Pancreas (tissue), 10 donors: ENCODE measurements around the gene AK9. TPM values are rescaled to one million over a fixed set of nuclear protein-coding genes. Genes with fewer than 3 reads are reported as not detected.

ENCODE experiments used
- ATAC-seq, 4 donors: fragments of 200-7000 bp; cut with Tn5 transposase; one replicate each; pipeline versions ENCODE4 v1.8.0 to v1.9.1; 2020; ENCODE audit warnings: mild to moderate bottlenecking in 4 of 4, moderate library complexity in 4 of 4
- DNase-seq, 6 donors: peaks; one replicate each; pipeline ENCODE4 v3.0.0-alpha.2; 2020
- FAIRE-seq: peaks from 2 replicates; lab custom pipeline; 2012; peaks lifted over from hg19 to GRCh38; lab: Jason Lieb, UNC
- H3K27ac ChIP-seq, 4 donors: fragments of 200-600 bp; sonication (generic); 1 replicate in 3 of 4; 2 replicates in 1 of 4; pipeline versions ENCODE4 v1.5.0 to v1.8.0; 2020
- H3K27me3 ChIP-seq, 4 donors: fragments of 200-600 bp; one replicate each; pipeline ENCODE4 v1.8.0; 2021
- H3K36me3 ChIP-seq, 3 donors: fragments of 200-600 bp; sonication (generic) in 1 of 3; one replicate each; pipeline versions ENCODE4 v1.5.0 to v1.8.0; 2020 to 2021
- H3K4me1 ChIP-seq, 3 donors: fragments of 200-600 bp; one replicate each; pipeline ENCODE4 v1.8.0; 2021
- H3K4me3 ChIP-seq, 4 donors: fragments of 200-600 bp; sonication (generic) in 2 of 4; one replicate each; pipeline versions ENCODE4 v1.5.0 to v1.8.0; 2020 to 2021
- H3K9me3 ChIP-seq, 4 donors: fragments of 200-600 bp; one replicate each; pipeline ENCODE4 v1.8.0; 2021
- CTCF ChIP-seq, 4 donors: fragments of 200-600 bp; sonication (generic) in 3 of 4; IDR thresholded peaks; one replicate each; pipeline versions ENCODE4 v1.5.0 to v1.8.0; 2021; ENCODE audit warnings: antibody characterized with exemption in 4 of 4
- WGBS, 2 donors: extraction: QIAGEN DNeasy Blood & Tissue Kit; methylation state at CpG; one replicate each; pipeline ENCODE4 v1.1.7; 2013; 5-methylcytosine and 5-hydroxymethylcytosine counted together
- intact Hi-C, 3 donors: fragments of 100-400 bp; cut with DNase I; formaldehyde crosslinking; loops; one replicate each; pipeline versions ENCODE4 v1.11.1 to v1.14.2; 2022
- polyA plus RNA-seq, 2 donors: library from polyadenylated mRNA; stranded (reverse); fragments of 200-250 nt; gene quantifications; one replicate each; pipeline ENCODE4 v1.2.3, GENCODE V29; 2013
- total RNA-seq, 6 donors: library from RNA; stranded (reverse); fragmentation: NEBNext Ultra II Directional in 4 of 6; extraction: Animal tissue kit (Norgen Biotek cat#: 25700) in 4 of 6; gene quantifications; one replicate each; pipeline versions ENCODE4 v1.2.1 to v1.2.4, GENCODE V29; 2021 to 2023
- donor health status: healthy with polysubstance abuse.
- donor health status: DM: no; HTN: no; CAD: no; lungs with moderate emphysema.
- donor health status: DM: no; HTN: no; CAD: no.
- donor health status: control.
- donor health status: control.
- donor health status: Bipolar disorder and iron deficiency.
- donor health status: DM: yes; HTN: yes; CAD: no.
- donor health status: DM: no; HTN: no; CAD: no.
- donor health status: DM: no; HTN: no; CAD: no.
- donor health status: DM: yes; HTN: yes; CAD: no.

AK9 gene
- total and polyA plus RNA-seq, 8 donors = 2.0 to 6.0 (median 3.6) TPM

GRCh38 chr6:109452181-109452580, 238.8 kb downstream of the AK9 start:
- TF ChIP-seq CTCF (IDR thresholded peaks at IDR 0.05) = no peak
- FAIRE-seq (no peak), DNase-seq (no peak), ATAC-seq (no peak)
- no peaks in the 10 kb centered on the region for H3K36me3 ChIP-seq
- 72 to 76% methylated on average over 9 of the region's 9 CpGs for WGBS, 2 donors
- H3K4me1 ChIP-seq = peaks cover 0 to 3% (median 0%) of the 10 kb centered on the region in 3 donors
- H3K27me3 ChIP-seq = no peaks in the 10 kb centered on the region
- no peak overlapping the region for H3K4me3 ChIP-seq
- no peak overlapping the region for H3K27ac ChIP-seq
- H3K9me3 ChIP-seq = no peaks in the 10 kb centered on the region
- intact Hi-C loops = no loop called here

GRCh38 chr6:109451376-109451775, 239.6 kb downstream of the AK9 start:
- no peaks in the 10 kb centered on the region for H3K36me3 ChIP-seq
- no peak overlapping the region for H3K27ac ChIP-seq
- ATAC-seq (no peak), FAIRE-seq (no peak), DNase-seq (no peak)
- H3K4me1 ChIP-seq = peaks cover 0 to under 1% (median 0%) of the 10 kb centered on the region in 3 donors
- 86 to 97% methylated on average over 7 of the region's 7 CpGs for WGBS, 2 donors
- TF ChIP-seq CTCF (IDR thresholded peaks at IDR 0.05) = no peak
- H3K4me3 ChIP-seq = no peak overlapping the region
- no peaks in the 10 kb centered on the region for H3K9me3 ChIP-seq
- intact Hi-C loops = no loop called here
- H3K27me3 ChIP-seq = no peaks in the 10 kb centered on the region

DNA sequence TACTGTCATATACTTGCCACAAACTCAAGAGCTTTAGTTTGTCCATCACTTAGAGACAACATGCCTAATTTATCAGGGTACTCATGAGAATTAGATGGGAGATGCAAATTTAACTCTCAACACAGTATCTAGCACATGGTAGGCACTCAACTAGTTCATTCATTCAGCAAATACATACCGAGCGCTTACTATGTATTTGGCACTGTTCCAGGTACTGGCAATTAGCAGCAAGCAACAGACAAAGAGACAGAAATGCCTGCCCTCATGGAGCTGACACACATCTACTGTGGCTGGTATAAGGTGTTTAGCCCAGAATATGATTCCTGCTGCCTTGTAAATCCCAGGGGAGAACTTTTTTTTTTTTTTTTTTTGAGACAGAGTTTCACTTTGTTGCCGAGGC, 240.2 kb downstream of the AK9 start:
- TF ChIP-seq CTCF (IDR thresholded peaks at IDR 0.05) = no peak
- WGBS, 2 donors = 68 to 77% methylated on average over 3 of the region's 3 CpGs
- ATAC-seq (no peak), DNase-seq (no peak), FAIRE-seq (no peak)
- Histone ChIP-seq H3K4me1 (no peaks in the 10 kb centered on the region), H3K4me3 (no peak overlapping the region), H3K9me3 (no peaks in the 10 kb centered on the region), H3K27me3 (no peaks in the 10 kb centered on the region), H3K27ac (no peak overlapping the region), H3K36me3 (no peaks in the 10 kb centered on the region)
- intact Hi-C loops = no loop called here

DNA sequence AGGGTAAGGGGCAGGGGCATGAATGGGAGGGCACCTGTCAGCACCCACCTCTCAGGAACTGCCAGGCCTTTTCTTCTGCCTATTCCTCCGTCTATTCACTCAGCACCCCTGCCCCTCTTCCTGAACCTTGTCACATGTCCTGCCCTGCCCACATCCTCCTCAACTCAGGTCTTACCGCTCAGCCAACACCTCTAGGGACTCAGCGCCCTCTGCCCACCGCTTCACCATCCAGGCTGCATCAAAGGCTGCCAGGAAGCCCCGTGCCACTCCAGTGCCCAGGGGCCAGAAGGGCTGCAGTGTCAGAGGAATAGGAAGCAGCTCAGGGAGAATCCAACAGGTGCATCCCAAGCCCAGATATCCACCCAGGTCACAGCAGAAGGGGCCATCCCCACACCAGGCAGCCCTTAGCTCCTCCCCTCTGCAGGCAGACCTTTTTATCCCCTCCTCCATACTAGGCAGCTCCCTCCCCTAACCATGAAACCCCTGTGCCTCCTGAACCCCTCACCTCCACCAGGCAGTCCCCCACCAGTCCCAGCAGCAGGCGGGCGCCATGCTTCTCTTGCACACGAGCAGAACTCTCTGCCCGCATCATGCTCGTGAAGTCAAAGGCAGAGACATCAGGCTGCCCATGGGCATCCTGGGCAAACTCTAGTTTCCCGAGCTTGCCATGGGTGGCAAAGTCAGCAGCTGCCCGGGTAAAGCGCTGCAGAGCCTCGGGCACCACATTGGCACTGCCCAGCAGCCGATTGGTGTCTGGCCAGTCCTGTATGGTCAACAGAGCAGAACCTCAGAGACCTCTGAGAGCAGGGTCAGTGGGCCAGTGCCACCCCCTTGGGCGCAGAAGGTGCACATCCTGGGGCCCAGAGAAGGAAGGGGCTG, 241.0 kb downstream of the AK9 start:
- ATAC-seq (no peak), FAIRE-seq (no peak), DNase-seq (no peak)
- intact Hi-C loops = no loop called here
- Histone ChIP-seq H3K27ac (no peak overlapping the region), H3K4me1 (no peaks in the 10 kb centered on the region), H3K27me3 (no peaks in the 10 kb centered on the region), H3K36me3 (no peaks in the 10 kb centered on the region), H3K4me3 (no peak overlapping the region), H3K9me3 (no peaks in the 10 kb centered on the region)
- WGBS, 2 donors = 74 to 79% methylated on average over 15 to 16 of the region's 16 CpGs
- no peak for TF ChIP-seq CTCF (IDR thresholded peaks at IDR 0.05)
